Small intestine (tissue), 7 donors: ENCODE measurements around the gene UQCRC1. TPM values are rescaled to one million over a fixed set of nuclear protein-coding genes. Genes with fewer than 3 reads are reported as not detected.

Experiments
- DNase-seq, 2 donors: peaks; one replicate each; pipeline versions ENCODE4 v3.0.0 to v3.0.0-alpha.2; 2013
- FAIRE-seq: peaks from 2 replicates; lab custom pipeline; 2012; peaks lifted over from hg19 to GRCh38; lab: Jason Lieb, UNC
- H3K27ac ChIP-seq, 3 donors: one replicate each; pipeline ENCODE4 v1.5.1; 2013; ENCODE audit warnings: low read length in 2 of 3, mild to moderate bottlenecking in 2 of 3, control low read depth in 1 of 3, inconsistent platforms in 1 of 3, low read depth in 1 of 3, moderate library complexity in 1 of 3
- H3K27me3 ChIP-seq, 3 donors: one replicate each; pipeline ENCODE4 v1.6.1; 2013; ENCODE audit warnings: low read length in 3 of 3, inconsistent platforms in 1 of 3; ENCODE audit not compliant: control insufficient read depth in 3 of 3, insufficient read depth in 3 of 3
- H3K36me3 ChIP-seq, 3 donors: one replicate each; pipeline ENCODE4 v1.6.1; 2013; ENCODE audit warnings: low read length in 3 of 3, inconsistent platforms in 1 of 3, low read depth in 1 of 3, mild to moderate bottlenecking in 1 of 3, moderate library complexity in 1 of 3; ENCODE audit not compliant: control insufficient read depth in 3 of 3, insufficient read depth in 2 of 3
- H3K4me1 ChIP-seq, 3 donors: one replicate each; pipeline ENCODE4 v1.6.1; 2013; ENCODE audit warnings: low read length in 2 of 3, inconsistent platforms in 1 of 3, low read depth in 1 of 3, mild to moderate bottlenecking in 1 of 3, moderate library complexity in 1 of 3; ENCODE audit not compliant: control insufficient read depth in 3 of 3, insufficient read depth in 2 of 3
- H3K4me3 ChIP-seq, 3 donors: one replicate each; pipeline ENCODE4 v1.5.1; 2013; ENCODE audit warnings: low read length in 3 of 3, control low read depth in 1 of 3, inconsistent platforms in 1 of 3, low read depth in 1 of 3, mild to moderate bottlenecking in 1 of 3, moderate library complexity in 1 of 3
- H3K9me3 ChIP-seq, 2 donors: one replicate each; pipeline ENCODE4 v1.6.1; 2013; ENCODE audit warnings: low read depth in 1 of 2, low read length in 1 of 2; ENCODE audit not compliant: control insufficient read depth in 2 of 2, insufficient read depth in 1 of 2
- WGBS, 3 donors: extraction: QIAGEN DNeasy Blood & Tissue Kit; methylation state at CpG; one replicate each; pipeline ENCODE4 v1.1.7; 2013; 5-methylcytosine and 5-hydroxymethylcytosine counted together
- polyA plus RNA-seq, 4 donors: library from polyadenylated mRNA; stranded (reverse) in 3 of 4; unstranded in 1 of 4; fragments of 200-250 nt in 3 of 4; fragments of 120-200 nt in 1 of 4; gene quantifications; one replicate each; pipeline versions ENCODE4 v1.2.1 to v1.2.3, GENCODE V29; 2013
- donor health status: healthy with polysubstance abuse.
- donor health status: control.
- donor health status: control.
- donor health status: Bipolar disorder and iron deficiency.
- donor health status: healthy.

UQCRC1 gene
- polyA plus RNA-seq, 4 donors: 291 to 692 (median 452) TPM

DNA sequence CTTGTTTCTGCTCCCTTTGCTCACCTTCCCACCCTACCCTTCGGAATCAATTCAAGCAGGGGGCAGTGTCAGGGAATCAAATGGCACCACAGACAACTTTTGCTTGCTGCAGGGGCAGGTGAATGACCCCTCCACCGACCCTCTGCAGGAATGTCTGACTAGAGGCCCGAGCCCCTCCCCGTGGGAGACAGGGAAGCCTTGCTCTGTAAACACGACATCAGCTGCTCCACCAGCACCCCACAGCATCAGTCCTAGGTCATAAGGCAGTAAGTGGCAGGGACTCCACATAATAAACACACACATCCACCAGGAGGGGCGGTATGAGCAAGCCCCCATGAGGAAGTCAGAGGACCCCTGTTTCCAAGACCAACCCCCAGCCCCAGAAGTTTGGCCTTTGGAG lies 27.9 kb upstream of the UQCRC1 start:
- peaks cover 0 to 21% (median 3%) of the 10 kb centered on the region in 3 donors for H3K4me1 ChIP-seq
- H3K27ac ChIP-seq: no peak overlapping the region
- DNase-seq: no peak
- H3K9me3 ChIP-seq: no peaks in the 10 kb centered on the region
- peaks cover 0 to 20% (median 0%) of the 10 kb centered on the region in 3 donors for H3K36me3 ChIP-seq
- H3K27me3 ChIP-seq: no peaks in the 10 kb centered on the region
- no peak overlapping the region for H3K4me3 ChIP-seq
- no peak for FAIRE-seq
- 57 to 63% (median 62%) methylated on average over 6 of the region's 6 CpGs for WGBS, 3 donors

DNA sequence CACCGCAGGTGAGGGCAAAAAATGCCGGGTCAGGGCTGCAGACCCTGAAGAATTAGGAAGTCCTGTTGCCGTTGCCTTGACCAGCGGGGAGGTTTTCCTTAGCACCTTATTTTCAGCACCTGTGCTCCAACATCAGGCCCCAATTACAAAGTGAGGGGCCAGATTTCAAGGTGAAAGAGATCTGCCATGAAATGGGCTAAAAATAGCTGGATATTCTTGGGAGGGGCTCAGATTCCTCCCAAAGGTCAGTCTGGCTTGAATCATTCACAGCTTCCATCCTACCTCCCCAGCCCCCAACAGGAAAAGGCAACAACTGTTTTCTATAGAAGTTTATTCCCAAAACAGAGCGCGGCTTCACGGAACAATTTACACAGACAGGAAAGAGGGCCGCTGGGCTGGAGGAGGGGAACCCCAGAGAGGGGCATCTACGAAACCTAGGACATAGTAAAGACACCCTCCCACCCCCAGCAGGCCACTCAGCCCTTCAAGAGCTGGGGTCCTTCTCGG lies 26.8 kb upstream of the UQCRC1 start:
- peaks cover 0 to 28% (median 0%) of the 10 kb centered on the region in 3 donors for H3K36me3 ChIP-seq
- peak overlapping the region in 1 of 3 donors; percentile 84 for H3K27ac ChIP-seq
- no peaks in the 10 kb centered on the region for H3K9me3 ChIP-seq
- no peak for DNase-seq
- FAIRE-seq: no peak
- H3K27me3 ChIP-seq: no peaks in the 10 kb centered on the region
- peaks cover 0 to 21% (median 3%) of the 10 kb centered on the region in 3 donors for H3K4me1 ChIP-seq
- 42 to 58% (median 54%) methylated on average over 10 of the region's 10 CpGs for WGBS, 3 donors
- peak overlapping the region; percentile 55 to 92 (median 80) for H3K4me3 ChIP-seq

DNA sequence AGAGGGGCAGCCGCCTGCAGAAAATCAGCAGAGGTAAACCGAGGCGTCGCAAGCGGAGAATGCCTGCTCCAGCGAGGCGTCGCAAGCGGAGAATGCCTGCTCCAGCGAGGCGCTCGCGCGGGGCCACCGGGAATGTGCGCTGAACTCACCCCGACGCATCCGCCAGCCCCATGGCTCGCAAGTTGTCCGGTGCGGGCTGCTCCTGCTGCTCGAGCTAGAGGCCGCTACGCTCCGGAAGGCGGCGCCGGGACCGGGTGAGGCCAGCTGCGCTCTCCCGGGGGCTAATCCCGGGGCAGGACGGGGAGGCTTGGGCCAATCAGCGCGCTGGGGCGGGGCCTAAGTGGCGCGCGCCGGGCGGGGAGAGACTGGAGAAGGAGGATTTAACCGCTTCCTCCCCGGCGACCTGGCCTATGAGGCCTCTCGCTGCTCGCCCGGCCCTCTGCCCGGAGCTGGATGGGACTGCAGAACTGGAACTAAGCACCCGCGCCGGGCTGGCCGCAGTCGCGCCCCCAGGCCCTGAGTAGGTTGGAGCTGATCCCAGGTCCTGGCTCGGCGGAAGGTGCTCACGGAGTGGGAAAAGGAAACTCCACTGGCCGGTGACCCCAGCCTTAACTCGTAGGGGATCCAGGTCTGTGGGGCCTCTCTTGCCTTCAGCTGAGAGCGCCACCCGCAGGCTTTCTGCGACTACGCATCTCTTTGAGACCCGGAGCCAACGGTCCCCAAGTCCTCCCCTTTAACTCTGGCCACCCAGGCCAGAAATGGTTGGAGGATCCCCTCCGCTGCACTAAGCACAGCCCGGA lies 26.0 kb upstream of the UQCRC1 start, which contains the start of gene SLC26A6:
Gene SLC26A6 (minus strand): TSS at position 240 of the 800 bp plus-strand sequence. CDS start 68 bp downstream, at position 172.
- peak within 1 kb of the TSS in 2 of 3 donors; percentile 69 to 84 for H3K27ac ChIP-seq
- peaks cover 0 to 21% (median 3%) of the 10 kb centered on the region in 3 donors for H3K4me1 ChIP-seq
- no peak for FAIRE-seq

DNA sequence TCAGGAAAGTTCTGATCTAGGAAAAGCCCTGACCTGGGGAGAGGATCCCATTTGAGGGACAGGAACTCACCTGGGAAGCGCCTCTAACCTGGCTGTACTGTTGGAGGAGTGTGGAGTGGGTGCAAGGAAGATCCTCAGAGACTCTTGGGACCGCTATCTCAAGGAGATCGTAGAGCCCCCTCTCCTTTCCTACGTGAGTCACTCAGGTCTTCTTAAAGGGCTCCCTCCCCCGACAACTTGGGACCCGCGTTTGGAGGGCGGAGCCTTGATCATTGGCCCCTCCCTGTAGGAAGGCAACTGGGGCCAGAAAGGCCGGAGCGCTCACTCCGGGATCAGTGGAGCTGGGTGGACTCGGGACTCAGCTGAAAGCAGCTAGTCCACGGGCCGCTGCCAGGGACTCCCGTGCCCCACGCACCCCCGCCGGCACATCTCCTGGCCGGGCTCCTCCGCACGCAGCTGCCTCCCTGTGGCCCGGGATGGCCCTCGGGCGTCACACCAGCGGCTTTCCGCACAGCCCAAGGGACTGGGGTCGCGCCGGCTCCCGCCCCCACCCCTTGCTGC lies 25.3 kb upstream of the UQCRC1 start:
- FAIRE-seq (no peak), DNase-seq (peak; percentile 61)
- Histone ChIP-seq H3K36me3 (peaks cover 0 to 39% (median 0%) of the 10 kb centered on the region in 3 donors), H3K4me1 (peaks cover 0 to 21% (median 3%) of the 10 kb centered on the region in 3 donors), H3K4me3 (peak overlapping the region; percentile 73 to 92 (median 80)), H3K27me3 (no peaks in the 10 kb centered on the region), H3K27ac (peak overlapping the region in 2 of 3 donors; percentile 65 to 69), H3K9me3 (no peaks in the 10 kb centered on the region)
- WGBS, 3 donors: 3 to 4% (median 3%) methylated on average over 23 to 30 of the region's 30 CpGs

More for the DNA sequence above, 26.0 kb upstream of the UQCRC1 start, which contains the start of gene SLC26A6:
- Histone ChIP-seq H3K36me3 (peaks cover 0 to 32% (median 0%) of the 10 kb centered on the region in 3 donors), H3K9me3 (no peaks in the 10 kb centered on the region), H3K27me3 (no peaks in the 10 kb centered on the region), H3K4me3 (peak within 1 kb of the TSS; percentile 73 to 92 (median 80))
- DNase-seq: peak; percentile 98 to 99
- 0 to 1% (median 1%) methylated on average over 53 to 68 of the region's 68 CpGs for WGBS, 3 donors

DNA sequence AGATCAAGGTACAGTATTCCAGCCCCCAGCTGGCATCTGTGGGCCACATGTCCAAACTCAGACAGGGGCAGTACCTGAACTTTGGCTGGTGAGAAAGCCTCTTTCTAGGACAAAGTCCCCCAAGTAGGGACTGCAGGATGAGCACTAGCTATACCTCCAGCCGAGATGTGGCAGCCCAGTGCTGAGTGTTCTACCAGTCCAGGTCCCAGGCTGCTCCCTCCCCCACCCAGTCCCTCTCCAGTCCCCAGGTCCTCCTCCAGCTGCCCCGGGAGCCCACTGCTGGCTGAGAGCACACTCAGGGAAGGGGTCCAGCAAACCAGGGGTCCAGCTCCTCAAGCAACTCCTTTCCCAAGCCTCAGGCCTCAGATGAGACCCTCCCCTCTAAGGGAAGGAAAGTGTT lies 24.3 kb upstream of the UQCRC1 start:
- Histone ChIP-seq H3K4me1 (peaks cover 0 to 21% (median 3%) of the 10 kb centered on the region in 3 donors), H3K4me3 (no peak overlapping the region), H3K9me3 (no peaks in the 10 kb centered on the region), H3K36me3 (peaks cover 0 to 47% (median 0%) of the 10 kb centered on the region in 3 donors), H3K27me3 (no peaks in the 10 kb centered on the region), H3K27ac (no peak overlapping the region)
- WGBS, 3 donors: 67 to 89% (median 80%) methylated on average over 2 of the region's 2 CpGs
- FAIRE-seq (no peak), DNase-seq (no peak)

DNA sequence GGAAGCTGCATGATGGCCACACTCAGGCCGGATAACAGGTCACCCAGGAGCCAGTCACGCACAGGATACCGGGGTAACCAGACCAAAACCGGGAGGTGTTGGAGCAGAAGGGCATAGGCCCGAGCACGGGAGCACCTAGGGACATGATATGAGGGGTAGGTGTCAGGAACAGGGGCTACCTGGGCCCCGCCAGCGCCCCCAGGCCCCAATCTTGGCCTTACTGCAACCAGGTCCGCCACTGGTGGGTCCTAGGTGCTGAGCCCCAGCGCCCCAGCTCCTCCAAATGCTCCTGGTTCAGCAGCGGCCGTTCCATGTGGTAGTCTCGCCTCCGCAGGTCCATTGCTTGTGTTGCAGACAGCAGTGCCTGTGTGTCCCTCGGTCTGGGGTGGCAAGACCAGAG lies 23.8 kb upstream of the UQCRC1 start:
- peaks cover 0 to 21% (median 3%) of the 10 kb centered on the region in 3 donors for H3K4me1 ChIP-seq
- H3K27me3 ChIP-seq: no peaks in the 10 kb centered on the region
- H3K4me3 ChIP-seq: no peak overlapping the region
- H3K27ac ChIP-seq: no peak overlapping the region
- no peaks in the 10 kb centered on the region for H3K9me3 ChIP-seq
- WGBS, 3 donors: 91 to 97% (median 95%) methylated on average over 15 of the region's 15 CpGs
- H3K36me3 ChIP-seq: peaks cover 0 to 52% (median 0%) of the 10 kb centered on the region in 3 donors
- DNase-seq: no peak
- no peak for FAIRE-seq

DNA sequence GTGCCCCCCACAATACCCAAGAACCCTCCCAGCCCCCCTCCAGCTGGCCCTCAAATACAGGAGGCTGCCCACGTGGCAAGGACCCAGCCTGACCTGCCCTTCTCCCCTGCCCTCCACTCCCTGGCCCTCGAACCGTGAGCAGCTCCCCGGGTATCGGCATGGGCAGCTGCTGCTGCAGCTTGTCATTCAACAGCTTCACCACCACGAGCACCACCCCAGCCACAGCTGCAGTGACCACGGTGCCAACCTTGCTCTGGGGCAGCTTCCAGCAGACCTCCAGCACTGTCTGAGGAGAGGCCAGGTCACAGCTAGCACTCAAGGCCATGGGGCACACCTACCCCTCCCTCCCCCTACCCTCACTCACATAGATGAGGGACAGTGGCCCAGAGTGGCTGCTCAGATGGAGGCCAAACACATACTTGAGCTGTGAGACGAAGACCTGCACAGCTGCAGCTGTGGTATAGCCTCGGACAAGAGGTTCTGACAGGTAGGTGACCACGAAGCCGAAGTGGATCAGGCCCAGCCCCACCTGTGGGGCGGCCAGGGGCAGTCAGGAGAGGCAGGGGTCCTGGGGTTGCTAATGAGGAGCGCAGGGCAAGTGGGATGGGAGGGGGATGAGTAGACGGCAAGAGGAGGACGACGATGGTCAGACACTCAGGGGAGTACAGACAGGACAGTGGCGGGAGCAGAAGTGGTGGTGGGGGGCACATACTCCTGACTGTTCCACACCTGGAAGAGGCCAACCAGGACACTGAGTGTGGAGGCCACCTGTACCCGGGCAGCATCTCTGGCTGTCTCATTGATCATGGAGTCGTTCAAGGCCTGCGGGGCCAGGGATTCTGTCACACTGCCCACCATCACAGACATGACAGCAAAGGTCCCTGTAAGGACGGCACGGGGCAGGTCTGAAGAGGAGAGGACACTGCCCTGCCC lies 22.3 kb upstream of the UQCRC1 start:
- Histone ChIP-seq H3K27ac (no peak overlapping the region), H3K9me3 (no peaks in the 10 kb centered on the region), H3K4me3 (no peak overlapping the region), H3K27me3 (no peaks in the 10 kb centered on the region), H3K36me3 (peaks cover 0 to 67% (median 2%) of the 10 kb centered on the region in 3 donors), H3K4me1 (peaks cover 0 to 21% (median 3%) of the 10 kb centered on the region in 3 donors)
- 89 to 94% (median 90%) methylated on average over 21 to 22 of the region's 22 CpGs for WGBS, 3 donors
- FAIRE-seq (no peak), DNase-seq (no peak)
